Activated CD4-positive, alpha-beta T cell treated with anti-CD3 and anti-CD28 coated beads, Interleukin-2, amount 10 ng/mL, durations not matched to agents 7 days and 5 days (primary cell): Measurements from ENCODE around the gene PTPRT. TPM values are rescaled to one million over a fixed set of nuclear protein-coding genes. Genes with fewer than 3 reads are reported as not detected.

Experiments
- CTCF ChIA-PET: fragments of 350-600 bp; sonication (Branson Sonifier 250); formaldehyde crosslinking; loops from one replicate; lab custom pipeline; 2021; ENCODE audit warnings: antibody characterized with exemption; lab: Charles Lee
- POLR2A ChIA-PET: fragments of 350-600 bp; sonication (Branson Sonifier 250); formaldehyde crosslinking; loops from one replicate; lab custom pipeline; 2021; ENCODE audit warnings: antibody characterized with exemption; lab: Charles Lee
- DNase-seq: peaks from one replicate; pipeline ENCODE4 v3.0.0-alpha.2; 2020
- H3K27ac Mint-ChIP-seq: one replicate; pipeline ENCODE4 v1.8.0; 2021; ENCODE audit warnings: mild to moderate bottlenecking, moderate library complexity, mixed read lengths
- H3K27me3 Mint-ChIP-seq: one replicate; pipeline ENCODE4 v1.8.0; 2021; ENCODE audit warnings: mixed read lengths
- H3K36me3 Mint-ChIP-seq: one replicate; pipeline ENCODE4 v1.8.0; 2021; ENCODE audit warnings: low read depth, mixed read lengths
- H3K4me1 Mint-ChIP-seq: one replicate; pipeline ENCODE4 v1.8.0; 2021; ENCODE audit warnings: mixed read lengths
- H3K4me3 Mint-ChIP-seq: one replicate; pipeline ENCODE4 v1.8.0; 2021; ENCODE audit warnings: mild to moderate bottlenecking, moderate library complexity, mixed read lengths
- H3K9me3 Mint-ChIP-seq: one replicate; pipeline ENCODE4 v1.8.0; 2021; ENCODE audit warnings: mixed read lengths
- total RNA-seq, 2 experiments: library from RNA; stranded (reverse); gene quantifications; one replicate each; pipeline ENCODE4 v1.2.3, GENCODE V29; 2021

PTPRT gene
- total RNA-seq, 2 experiments from 2014 or later, result not detected

GRCh38 chr20:42402455-42402854, 787.3 kb downstream of the PTPRT start:
- Mint-ChIP-seq H3K4me1 (no peaks in the 10 kb centered on the region), H3K27me3 (no peaks in the 10 kb centered on the region), H3K27ac (no peak overlapping the region), H3K36me3 (no peaks in the 10 kb centered on the region), H3K9me3 (peaks cover under 1% of the 10 kb centered on the region), H3K4me3 (no peak overlapping the region)
- ChIA-PET POLR2A (no interaction called here), CTCF (no interaction called here)
- DNase-seq, result no peak

- no peak for DNase-seq
- H3K9me3 Mint-ChIP-seq, result peaks cover 2% of the 10 kb centered on the region
- ChIA-PET POLR2A (no interaction called here), CTCF (no interaction called here)
- H3K36me3 Mint-ChIP-seq, result no peaks in the 10 kb centered on the region
- H3K27ac Mint-ChIP-seq, result no peak overlapping the region
- H3K4me3 Mint-ChIP-seq, result no peak overlapping the region
- H3K27me3 Mint-ChIP-seq, result no peaks in the 10 kb centered on the region
- no peaks in the 10 kb centered on the region for H3K4me1 Mint-ChIP-seq
These were observed 788.1 kb downstream of the PTPRT start for GRCh38 chr20:42401613-42402012.

GRCh38 chr20:42399802-42400201, 789.9 kb downstream of the PTPRT start:
- no peak overlapping the region for H3K4me3 Mint-ChIP-seq
- H3K9me3 Mint-ChIP-seq, result peaks cover 2% of the 10 kb centered on the region
- no peaks in the 10 kb centered on the region for H3K36me3 Mint-ChIP-seq
- no peak overlapping the region for H3K27ac Mint-ChIP-seq
- H3K4me1 Mint-ChIP-seq, result no peaks in the 10 kb centered on the region
- POLR2A ChIA-PET, result no interaction called here
- no peaks in the 10 kb centered on the region for H3K27me3 Mint-ChIP-seq
- no peak for DNase-seq
- CTCF ChIA-PET, result no interaction called here

DNA sequence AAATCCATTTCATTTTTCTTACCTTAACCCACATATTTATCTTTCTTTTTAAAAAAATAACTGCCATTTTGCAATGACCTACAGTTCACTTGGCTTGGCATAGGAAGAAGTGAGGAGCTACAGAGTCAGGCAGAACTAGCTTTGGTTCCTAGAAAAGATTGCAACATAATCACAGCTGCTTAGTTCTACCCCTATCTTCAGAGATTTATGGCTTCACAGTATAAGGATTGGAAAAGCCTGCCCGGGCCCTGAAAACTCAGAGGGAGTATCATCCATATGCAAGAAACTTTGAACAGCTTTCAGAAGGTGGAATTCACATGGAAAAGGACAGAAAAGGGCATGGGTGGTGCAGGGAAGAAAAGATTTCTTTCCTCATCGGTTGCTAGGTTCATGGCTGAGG, 797.3 kb downstream of the PTPRT start:
- H3K27ac Mint-ChIP-seq, result no peak overlapping the region

DNA sequence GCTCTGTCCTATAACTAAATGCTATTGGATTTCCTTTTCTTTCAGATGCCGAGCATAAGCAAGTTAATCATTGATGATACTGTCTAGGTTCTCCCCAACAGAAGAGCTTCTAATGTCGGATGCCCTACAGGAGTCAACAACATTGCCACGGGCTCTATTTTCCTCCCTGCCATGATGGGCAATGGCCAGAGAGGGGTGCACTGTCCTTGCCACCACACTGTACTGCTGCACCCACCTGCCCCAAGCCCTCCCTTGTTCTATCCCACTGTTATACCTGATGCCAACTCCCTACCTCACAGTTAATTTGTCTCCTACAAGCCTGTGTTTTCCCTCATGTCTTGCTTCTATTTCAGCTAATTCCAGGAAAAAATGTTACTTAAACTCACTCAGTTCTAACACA, 797.9 kb downstream of the PTPRT start:
- Mint-ChIP-seq H3K27ac (no peak overlapping the region), H3K27me3 (no peaks in the 10 kb centered on the region), H3K36me3 (no peaks in the 10 kb centered on the region), H3K9me3 (no peaks in the 10 kb centered on the region), H3K4me1 (no peaks in the 10 kb centered on the region), H3K4me3 (no peak overlapping the region)
- POLR2A ChIA-PET, result no interaction called here
- CTCF ChIA-PET, result no interaction called here
- no peak for DNase-seq

More for the DNA sequence above, 797.3 kb downstream of the PTPRT start:
- no peaks in the 10 kb centered on the region for H3K4me1 Mint-ChIP-seq
- H3K4me3 Mint-ChIP-seq, result no peak overlapping the region
- POLR2A ChIA-PET, result no interaction called here
- no peaks in the 10 kb centered on the region for H3K36me3 Mint-ChIP-seq
- H3K27me3 Mint-ChIP-seq, result no peaks in the 10 kb centered on the region
- CTCF ChIA-PET, result no interaction called here
- H3K9me3 Mint-ChIP-seq, result peaks cover 2% of the 10 kb centered on the region
- no peak for DNase-seq

- no peak for DNase-seq
- no peaks in the 10 kb centered on the region for H3K36me3 Mint-ChIP-seq
- ChIA-PET POLR2A (no interaction called here), CTCF (no interaction called here)
- no peaks in the 10 kb centered on the region for H3K27me3 Mint-ChIP-seq
- no peak overlapping the region for H3K4me3 Mint-ChIP-seq
- H3K9me3 Mint-ChIP-seq, result no peaks in the 10 kb centered on the region
- H3K27ac Mint-ChIP-seq, result no peak overlapping the region
- no peaks in the 10 kb centered on the region for H3K4me1 Mint-ChIP-seq
These were observed 809.4 kb downstream of the PTPRT start for GRCh38 chr20:42380287-42380686.

- H3K27me3 Mint-ChIP-seq, result no peaks in the 10 kb centered on the region
- no peak for DNase-seq
- H3K4me1 Mint-ChIP-seq, result no peaks in the 10 kb centered on the region
- no peaks in the 10 kb centered on the region for H3K9me3 Mint-ChIP-seq
- CTCF ChIA-PET, result no interaction called here
- H3K27ac Mint-ChIP-seq, result no peak overlapping the region
- POLR2A ChIA-PET, result no interaction called here
- H3K36me3 Mint-ChIP-seq, result no peaks in the 10 kb centered on the region
- H3K4me3 Mint-ChIP-seq, result no peak overlapping the region
These were observed 810.3 kb downstream of the PTPRT start for GRCh38 chr20:42379385-42379784.

GRCh38 chr20:42378826-42379225, 810.9 kb downstream of the PTPRT start:
- Mint-ChIP-seq H3K4me3 (no peak overlapping the region), H3K4me1 (no peaks in the 10 kb centered on the region), H3K27ac (no peak overlapping the region), H3K9me3 (no peaks in the 10 kb centered on the region), H3K36me3 (no peaks in the 10 kb centered on the region), H3K27me3 (no peaks in the 10 kb centered on the region)
- no peak for DNase-seq
- ChIA-PET CTCF (no interaction called here), POLR2A (no interaction called here)

- Mint-ChIP-seq H3K4me3 (no peak overlapping the region), H3K27me3 (no peaks in the 10 kb centered on the region)
- POLR2A ChIA-PET, result no interaction called here
These were observed 813.6 kb downstream of the PTPRT start for GRCh38 chr20:42376131-42376530.

GRCh38 chr20:42373049-42373448, 816.7 kb downstream of the PTPRT start:
- Mint-ChIP-seq H3K4me3 (no peak overlapping the region), H3K9me3 (no peaks in the 10 kb centered on the region), H3K27ac (no peak overlapping the region), H3K27me3 (no peaks in the 10 kb centered on the region), H3K4me1 (no peaks in the 10 kb centered on the region), H3K36me3 (no peaks in the 10 kb centered on the region)
- POLR2A ChIA-PET, result no interaction called here
- no peak for DNase-seq
- CTCF ChIA-PET, result no interaction called here

More at GRCh38 chr20:42376131-42376530, 813.6 kb downstream of the PTPRT start:
- Mint-ChIP-seq H3K4me1 (no peaks in the 10 kb centered on the region), H3K27ac (no peak overlapping the region), H3K36me3 (no peaks in the 10 kb centered on the region), H3K9me3 (no peaks in the 10 kb centered on the region)
- DNase-seq, result no peak
- CTCF ChIA-PET, result no interaction called here

GRCh38 chr20:42370075-42370474, 819.6 kb downstream of the PTPRT start:
- Mint-ChIP-seq H3K9me3 (no peaks in the 10 kb centered on the region), H3K4me3 (no peak overlapping the region), H3K27me3 (no peaks in the 10 kb centered on the region), H3K27ac (no peak overlapping the region), H3K36me3 (no peaks in the 10 kb centered on the region), H3K4me1 (no peaks in the 10 kb centered on the region)
- DNase-seq, result no peak
- POLR2A ChIA-PET, result no interaction called here
- CTCF ChIA-PET, result no interaction called here

DNA sequence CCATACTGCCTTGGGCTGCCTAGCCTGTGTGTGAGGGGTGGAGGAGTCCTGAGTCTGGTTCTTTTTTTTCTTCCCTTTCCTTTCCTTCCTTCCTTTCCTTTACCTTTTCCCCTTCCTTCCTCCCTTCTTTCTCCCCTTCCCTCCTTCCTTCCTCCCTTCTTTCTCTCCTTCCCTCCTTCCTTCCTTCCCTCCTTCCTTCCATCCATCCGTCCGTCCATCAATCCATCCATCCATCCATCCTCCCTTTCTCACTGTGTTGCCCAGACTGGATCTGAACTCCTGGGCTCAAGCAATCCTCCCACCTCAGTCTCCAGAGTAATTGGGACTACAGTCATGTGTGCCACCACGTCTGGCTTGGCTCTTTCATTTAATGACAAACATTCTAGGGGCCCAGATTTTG, 820.8 kb downstream of the PTPRT start:
- H3K4me3 Mint-ChIP-seq, result no peak overlapping the region
- H3K9me3 Mint-ChIP-seq, result no peaks in the 10 kb centered on the region
- CTCF ChIA-PET, result no interaction called here
- DNase-seq, result no peak
- no peaks in the 10 kb centered on the region for H3K4me1 Mint-ChIP-seq
- POLR2A ChIA-PET, result no interaction called here
- no peaks in the 10 kb centered on the region for H3K36me3 Mint-ChIP-seq
- no peaks in the 10 kb centered on the region for H3K27me3 Mint-ChIP-seq
- no peak overlapping the region for H3K27ac Mint-ChIP-seq

DNA sequence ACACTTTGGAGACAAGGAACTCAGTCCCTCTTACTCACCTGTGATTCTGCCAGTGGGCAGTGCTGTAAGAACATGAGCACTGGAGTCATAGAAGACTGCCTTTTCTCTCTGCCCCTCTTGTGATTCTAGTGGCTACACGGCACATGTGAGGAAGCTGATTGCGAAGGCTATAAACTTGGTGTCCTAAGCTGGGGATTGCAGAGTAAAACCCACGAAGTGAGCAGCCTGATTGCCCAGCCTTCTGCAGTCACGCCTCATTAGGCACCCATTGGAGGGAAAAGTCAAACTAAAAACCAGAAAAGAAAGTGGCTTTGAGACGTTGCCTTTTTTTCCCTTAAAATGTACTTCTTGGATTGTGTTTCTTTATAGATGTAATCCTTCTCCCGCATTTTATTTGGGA, 823.1 kb downstream of the PTPRT start:
- ChIA-PET POLR2A (no interaction called here), CTCF (no interaction called here)
- H3K27me3 Mint-ChIP-seq, result no peaks in the 10 kb centered on the region
- H3K36me3 Mint-ChIP-seq, result no peaks in the 10 kb centered on the region
- no peaks in the 10 kb centered on the region for H3K4me1 Mint-ChIP-seq
- H3K9me3 Mint-ChIP-seq, result no peaks in the 10 kb centered on the region
- no peak overlapping the region for H3K4me3 Mint-ChIP-seq
- H3K27ac Mint-ChIP-seq, result no peak overlapping the region
- DNase-seq, result no peak

DNA sequence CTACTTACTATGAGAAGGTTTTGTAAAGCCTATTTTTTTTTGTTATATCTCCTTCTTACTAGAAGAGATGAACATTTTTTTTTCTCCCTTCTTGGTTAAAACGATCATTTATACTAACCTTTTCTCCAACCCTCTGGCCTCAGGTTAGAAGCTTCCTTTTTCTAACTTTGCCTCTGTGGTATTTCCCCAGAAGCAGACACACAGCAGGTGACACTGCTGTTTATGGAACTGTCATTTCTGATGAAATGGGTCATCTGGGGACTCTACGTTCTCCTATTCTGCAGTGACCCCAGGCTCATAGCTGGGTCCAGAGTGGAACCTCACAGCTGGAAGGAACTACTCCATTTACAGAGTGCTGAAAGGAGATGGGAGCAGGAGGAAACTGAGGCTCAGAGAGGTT, 825.3 kb downstream of the PTPRT start:
- no peaks in the 10 kb centered on the region for H3K4me1 Mint-ChIP-seq
- no peak overlapping the region for H3K4me3 Mint-ChIP-seq
- H3K9me3 Mint-ChIP-seq, result no peaks in the 10 kb centered on the region
- no peaks in the 10 kb centered on the region for H3K36me3 Mint-ChIP-seq
- POLR2A ChIA-PET, result no interaction called here
- H3K27me3 Mint-ChIP-seq, result no peaks in the 10 kb centered on the region
- H3K27ac Mint-ChIP-seq, result no peak overlapping the region
- DNase-seq, result no peak
- CTCF ChIA-PET, result no interaction called here
